IMR-90 (cell line): ENCODE results near the gene HOXA2. TPM values are rescaled to one million over a fixed set of nuclear protein-coding genes. Genes with fewer than 3 reads are reported as not detected.

Source experiments
- ATAC-seq: fragments of 200-7000 bp; cut with Tn5 transposase; 2 replicates; pipeline ENCODE4 v1.9.1; 2020; ENCODE audit warnings: low read depth, mild to moderate bottlenecking, moderate library complexity
- BruUV-seq: library from RNA; stranded (reverse); fragments of 400-500 nt; replicated peaks from 2 replicates; lab custom pipeline; 2021; lab: Mats Ljungman, UMichigan
- CTCF ChIA-PET: fragments of 300-600 bp; formaldehyde crosslinking; extraction: SDS; loops from one replicate; lab custom pipeline; 2021; ENCODE audit warnings: antibody characterized with exemption; lab: Yijun Ruan, JAX
- POLR2A ChIA-PET: fragments of 300-600 bp; sonication (Branson Sonifier 250); formaldehyde crosslinking; loops from one replicate; lab custom pipeline; 2022; ENCODE audit warnings: antibody characterized with exemption; ENCODE audit not compliant: unreplicated experiment; lab: Charles Lee
- DNase-seq: peaks from one replicate; pipeline ENCODE4 v3.0.0; 2013
- H2AFZ ChIP-seq: replicated peaks from 2 replicates; pipeline ENCODE3; 2013; ENCODE audit warnings: low read length, mild to moderate bottlenecking; ENCODE audit not compliant: poor library complexity
- H2AK5ac ChIP-seq: 2 replicates; pipeline ENCODE4 v1.6.1; 2013; ENCODE audit warnings: low read depth, low read length, inconsistent platforms
- H2AK9ac ChIP-seq: replicated peaks from 2 replicates; pipeline ENCODE3; 2013; ENCODE audit warnings: mild to moderate bottlenecking, low read depth, low read length, moderate library complexity; ENCODE audit not compliant: poor library complexity
- H2BK120ac ChIP-seq: 2 replicates; pipeline ENCODE4 v1.6.1; 2013; ENCODE audit warnings: low read depth, low read length, inconsistent platforms
- H2BK15ac ChIP-seq: 3 replicates; pipeline ENCODE4 v1.6.1; 2013; ENCODE audit warnings: low read depth, low read length, inconsistent platforms
- H2BK20ac ChIP-seq: 2 replicates; pipeline ENCODE4 v1.6.1; 2013; ENCODE audit warnings: low read depth, mild to moderate bottlenecking, inconsistent platforms, low read length, moderate library complexity
- H2BK5ac ChIP-seq: 2 replicates; pipeline ENCODE4 v1.6.1; 2013; ENCODE audit warnings: mild to moderate bottlenecking, low read depth, low read length, inconsistent platforms; ENCODE audit not compliant: poor library complexity, severe bottlenecking
- H3K14ac ChIP-seq: replicated peaks from 2 replicates; pipeline ENCODE4 v1.6.1; 2013; ENCODE audit warnings: low read depth, low read length, inconsistent platforms
- H3K18ac ChIP-seq: 2 replicates; pipeline ENCODE4 v1.6.1; 2013; ENCODE audit warnings: low read depth, low read length, control low read depth
- H3K23ac ChIP-seq: 2 replicates; pipeline ENCODE4 v1.6.1; 2013; ENCODE audit warnings: low read depth, low read length, inconsistent platforms
- H3K27ac ChIP-seq: 2 replicates; pipeline ENCODE4 v1.5.1; 2013; ENCODE audit warnings: mild to moderate bottlenecking, control low read depth, low read length; ENCODE audit not compliant: insufficient read depth
- H3K27me3 ChIP-seq: 2 replicates; pipeline ENCODE4 v1.6.1; 2013; ENCODE audit warnings: low read length; ENCODE audit not compliant: control insufficient read depth, insufficient read depth
- H3K36me3 ChIP-seq: 2 replicates; pipeline ENCODE4 v1.6.1; 2013; ENCODE audit warnings: low read length, mixed read lengths; ENCODE audit not compliant: control insufficient read depth, insufficient read depth
- H3K4ac ChIP-seq: 2 replicates; pipeline ENCODE4 v1.6.1; 2013; ENCODE audit warnings: low read depth, low read length, inconsistent platforms
- H3K4me1 ChIP-seq: 2 replicates; pipeline ENCODE4 v1.6.1; 2013; ENCODE audit warnings: low read length, mixed read lengths; ENCODE audit not compliant: control insufficient read depth, insufficient read depth
- H3K4me2 ChIP-seq: 2 replicates; pipeline ENCODE4 v1.6.1; 2013; ENCODE audit warnings: low read depth, mild to moderate bottlenecking, control low read depth, low read length, moderate library complexity
- H3K4me3 ChIP-seq: 2 replicates; pipeline ENCODE4 v1.5.1; 2013; ENCODE audit warnings: low read depth, mild to moderate bottlenecking, control low read depth, low read length, moderate library complexity; ENCODE audit not compliant: insufficient read depth
- H3K56ac ChIP-seq: 2 replicates; pipeline ENCODE4 v1.6.1; 2013; ENCODE audit warnings: low read length, inconsistent platforms; ENCODE audit not compliant: insufficient read depth; ENCODE audit errors: extremely low read depth
- H3K79me1 ChIP-seq, 2 experiments: 2 replicates each; pipeline ENCODE4 v1.6.1; 2013; ENCODE audit warnings: low read length in 2 of 2, inconsistent platforms in 1 of 2, low read depth in 1 of 2
- H3K9ac ChIP-seq: 2 replicates; pipeline ENCODE4 v1.6.1; 2013; ENCODE audit warnings: low read depth, low read length, control low read depth
- H3K9me1 ChIP-seq: 2 replicates; pipeline ENCODE4 v1.6.1; 2013; ENCODE audit warnings: low read length, inconsistent platforms; ENCODE audit not compliant: insufficient read depth
- H3K9me3 ChIP-seq: 2 replicates; pipeline ENCODE4 v1.6.1; 2013; ENCODE audit warnings: low read length; ENCODE audit not compliant: control insufficient read depth, insufficient read depth
- H4K20me1 ChIP-seq: 2 replicates; pipeline ENCODE4 v1.6.1; 2013; ENCODE audit warnings: low read length, inconsistent platforms; ENCODE audit not compliant: insufficient read depth
- H4K5ac ChIP-seq: 2 replicates; pipeline ENCODE4 v1.6.1; 2013; ENCODE audit warnings: mild to moderate bottlenecking, low read depth, low read length, control low read depth
- H4K8ac ChIP-seq, 2 experiments: 2 replicates each; pipeline ENCODE4 v1.6.1; 2013; ENCODE audit warnings: low read depth in 2 of 2, low read length in 2 of 2, control low read depth in 1 of 2, inconsistent platforms in 1 of 2
- H4K91ac ChIP-seq: 2 replicates; pipeline ENCODE4 v1.6.1; 2013; ENCODE audit warnings: low read depth, low read length, inconsistent platforms; ENCODE audit not compliant: insufficient read depth
- BHLHE40 ChIP-seq: fragments of 150-350 bp; IDR thresholded peaks from 2 replicates; pipeline ENCODE4 v1.6.1; 2016; ENCODE audit warnings: mild to moderate bottlenecking, low read depth, low read length
- CEBPB ChIP-seq: IDR thresholded peaks from 2 replicates; pipeline ENCODE4 v1.6.1; 2012; ENCODE audit warnings: low read depth, low read length, improper control_type of control experiment
- CHD1 ChIP-seq: IDR thresholded peaks from 2 replicates; pipeline ENCODE4 v1.6.1; 2012; ENCODE audit warnings: low read depth, low read length, improper control_type of control experiment
- MXI1 ChIP-seq: IDR thresholded peaks from 2 replicates; pipeline ENCODE4 v1.6.1; 2012; ENCODE audit warnings: low read depth, mild to moderate bottlenecking, low read length, moderate library complexity, borderline replicate concordance
- RAD21 ChIP-seq: IDR thresholded peaks from 2 replicates; pipeline ENCODE4 v1.6.1; 2012; ENCODE audit warnings: low read length, improper control_type of control experiment
- SMC3 ChIP-seq: fragments of 150-350 bp; IDR thresholded peaks from 2 replicates; pipeline ENCODE4 v1.6.1; 2016; ENCODE audit warnings: low read depth, mild to moderate bottlenecking, antibody characterized with exemption, low read length, moderate library complexity
- WGBS, 2 experiments: methylation state at CpG; one replicate each; pipeline versions ENCODE4 v1.1.5 to v1.1.7; 2013; ENCODE audit warnings: missing lambda C conversion rate in 2 of 2; ENCODE audit not compliant: insufficient read length in 1 of 2; ENCODE audit errors: extremely low coverage in 2 of 2; 5-methylcytosine and 5-hydroxymethylcytosine counted together
- dilution Hi-C: fragments of 300-500 bp; cut with HindIII; formaldehyde crosslinking; loops from one replicate; pipeline ENCODE4 v1.14.3; 2018; ENCODE audit warnings: low sequenced_read_pairs; ENCODE audit not compliant: unreplicated experiment
- in situ Hi-C: fragments of 300-500 bp; cut with MboI; formaldehyde crosslinking; loops from 3 replicates; pipeline ENCODE4 v1.14.3; 2019; ENCODE audit warnings: low sequenced_read_pairs, inconsistent platforms, mixed read lengths
- intact Hi-C: fragments of 100-400 bp; cut with micrococcal nuclease; formaldehyde crosslinking; loops from 2 replicates; pipeline ENCODE4 v1.10.0; 2022
- polyA plus RNA-seq, 3 experiments: library from polyadenylated mRNA; depleted of rRNA; stranded (reverse); fragments of >200 nt; gene quantifications; 2 replicates each; pipeline ENCODE4 v1.2.3, GENCODE V29; 2012; ENCODE audit warnings: low replicate concordance in 1 of 3
- total RNA-seq: library from RNA; depleted of rRNA; stranded (reverse); fragments of >200 nt; gene quantifications from 2 replicates; pipeline ENCODE4 v1.2.3, GENCODE V29; 2012
- TF ChIP-seq, protein P1 (sequence below): conservative IDR thresholded peaks from 2 replicates; pipeline ENCODE4 v1.5.1; 2012; ENCODE audit warnings: mild to moderate bottlenecking, low read depth, low read length, improper control_type of control experiment
- TF ChIP-seq, protein P2 (sequence below): fragments of 150-350 bp; IDR thresholded peaks from 2 replicates; pipeline ENCODE4 v1.6.1; 2017; ENCODE audit warnings: mild to moderate bottlenecking, antibody characterized with exemption, low read length, low read depth

HOXA2 gene
- total and polyA plus RNA-seq, 2 of the 4 experiments (the other 2 are of a cell fraction): 1.6 to 3.9 TPM

DNA sequence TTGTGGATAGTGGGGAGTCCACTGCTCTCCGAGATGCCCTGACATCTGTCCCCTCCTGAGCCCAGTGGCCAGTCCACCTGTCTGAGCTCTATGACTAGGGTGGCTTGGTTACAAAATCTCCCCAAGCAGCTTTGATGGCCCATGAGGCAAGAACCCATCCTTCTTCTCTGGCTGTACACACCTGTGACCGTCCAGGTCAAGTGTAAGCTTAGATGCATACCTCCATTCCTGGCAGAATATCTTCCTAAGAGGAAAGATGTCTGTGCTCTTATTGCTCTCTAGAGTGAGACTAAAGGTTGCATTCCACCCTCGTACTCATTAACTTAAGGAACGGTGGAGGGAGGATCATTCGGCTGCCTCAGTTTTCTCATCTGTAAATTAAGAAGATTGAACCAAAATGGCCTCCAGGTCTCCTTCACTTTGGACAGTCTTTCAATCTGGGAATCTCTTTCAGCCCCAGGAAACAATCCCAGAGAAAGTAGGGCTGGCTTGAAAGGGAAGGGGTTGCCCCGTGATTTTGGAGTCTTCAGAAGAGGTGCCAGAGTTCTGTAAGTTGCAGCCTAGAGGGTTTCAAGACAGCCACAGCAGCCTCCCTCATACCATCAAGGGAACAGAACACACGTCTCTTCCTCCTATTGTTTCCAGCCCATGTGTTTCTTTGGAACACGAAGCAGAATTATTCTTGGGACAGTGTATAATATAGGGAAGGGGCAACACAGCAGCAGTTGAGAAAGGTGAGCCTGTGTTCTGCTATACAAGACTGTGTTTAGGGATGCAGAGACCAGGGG, 22.6 kb upstream of the HOXA2 start:
- TF ChIP-seq CHD1: no peak; the same call in 1 of the 2 replicates
- TF ChIP-seq BHLHE40: no peak
- TF ChIP-seq MXI1: no peak
- TF ChIP-seq, protein P1, sequence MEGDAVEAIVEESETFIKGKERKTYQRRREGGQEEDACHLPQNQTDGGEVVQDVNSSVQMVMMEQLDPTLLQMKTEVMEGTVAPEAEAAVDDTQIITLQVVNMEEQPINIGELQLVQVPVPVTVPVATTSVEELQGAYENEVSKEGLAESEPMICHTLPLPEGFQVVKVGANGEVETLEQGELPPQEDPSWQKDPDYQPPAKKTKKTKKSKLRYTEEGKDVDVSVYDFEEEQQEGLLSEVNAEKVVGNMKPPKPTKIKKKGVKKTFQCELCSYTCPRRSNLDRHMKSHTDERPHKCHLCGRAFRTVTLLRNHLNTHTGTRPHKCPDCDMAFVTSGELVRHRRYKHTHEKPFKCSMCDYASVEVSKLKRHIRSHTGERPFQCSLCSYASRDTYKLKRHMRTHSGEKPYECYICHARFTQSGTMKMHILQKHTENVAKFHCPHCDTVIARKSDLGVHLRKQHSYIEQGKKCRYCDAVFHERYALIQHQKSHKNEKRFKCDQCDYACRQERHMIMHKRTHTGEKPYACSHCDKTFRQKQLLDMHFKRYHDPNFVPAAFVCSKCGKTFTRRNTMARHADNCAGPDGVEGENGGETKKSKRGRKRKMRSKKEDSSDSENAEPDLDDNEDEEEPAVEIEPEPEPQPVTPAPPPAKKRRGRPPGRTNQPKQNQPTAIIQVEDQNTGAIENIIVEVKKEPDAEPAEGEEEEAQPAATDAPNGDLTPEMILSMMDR: no peak
- TF ChIP-seq RAD21: no peak
- TF ChIP-seq, protein P2, sequence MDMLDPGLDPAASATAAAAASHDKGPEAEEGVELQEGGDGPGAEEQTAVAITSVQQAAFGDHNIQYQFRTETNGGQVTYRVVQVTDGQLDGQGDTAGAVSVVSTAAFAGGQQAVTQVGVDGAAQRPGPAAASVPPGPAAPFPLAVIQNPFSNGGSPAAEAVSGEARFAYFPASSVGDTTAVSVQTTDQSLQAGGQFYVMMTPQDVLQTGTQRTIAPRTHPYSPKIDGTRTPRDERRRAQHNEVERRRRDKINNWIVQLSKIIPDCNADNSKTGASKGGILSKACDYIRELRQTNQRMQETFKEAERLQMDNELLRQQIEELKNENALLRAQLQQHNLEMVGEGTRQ: no peak
- no peak for TF ChIP-seq CEBPB
- no peak for TF ChIP-seq SMC3
- Histone ChIP-seq H3K4me3 (no peak overlapping the region), H2BK15ac (peak overlapping the region; percentile 25; the same call in 1 of the 3 replicates), H2AFZ (no peak overlapping the region), H3K36me3 (peaks cover 3% of the 10 kb centered on the region; the same call in 1 of the 2 replicates), H3K4me1 (peaks cover 29% of the 10 kb centered on the region), H3K14ac (0 out of 2 replicates have a peak overlapping the region, but pooled peaks have one; percentile 49), H3K4ac (peak overlapping the region; percentile 77), H3K9ac (no peak overlapping the region), H2BK120ac (peak overlapping the region; percentile 94), H2BK20ac (peak overlapping the region; percentile 23), H3K4me2 (peak overlapping the region; percentile 60; the same call in 1 of the 2 replicates), H4K91ac (peak overlapping the region; percentile 67), H2AK5ac (peak overlapping the region; percentile 77), H4K20me1 (no peaks in the 10 kb centered on the region), H3K56ac (no peak overlapping the region), H3K9me1 (peaks cover 7% of the 10 kb centered on the region), H3K23ac (peak overlapping the region; percentile 89), H4K5ac (0 out of 2 replicates have a peak overlapping the region, but pooled peaks have one; percentile 11), H2AK9ac (peak overlapping the region; percentile 30), H2BK5ac (peak overlapping the region; percentile 88), H3K27me3 (no peaks in the 10 kb centered on the region), H3K79me1 (peaks cover 13 to 49% of the 10 kb centered on the region in 2 experiments), H3K9me3 (no peaks in the 10 kb centered on the region), H4K8ac (peak overlapping the region; percentile 16 to 74; a peak in 2 of 4 replicates), H3K27ac (peak overlapping the region; percentile 6), H3K18ac (peak overlapping the region; percentile 42; the same call in 1 of the 2 replicates)
- in situ Hi-C loops (no loop called here), intact Hi-C loops (loop anchor here (5.0 kb wide), 1 partner anchor 923 kb away; the partner anchor contains the start of genes CBX3 and HNRNPA2B1), dilution Hi-C loops (no loop called here)
- POLR2A ChIA-PET: no interaction called here
- no TSS peak for BruUV-seq
- DNase-seq (no peak), ATAC-seq (no peak)
- no CpG with 5 or more reads among the region's 8 CpGs for WGBS, 2 experiments
- CTCF ChIA-PET: no interaction called here
